ENCODE results near the gene MAP9.
"Not testable (repeated sequence)": the region's sequence is repeated elsewhere in the genome, so short reads cannot be mapped to it uniquely, and the experiment has no call there.

The MAP9 gene

GRCh38 chr4:155376387-155377268 is at the start of gene MAP9:
MAP9 (minus strand) TSS chr4:155376965; CDS start chr4:155375850, 1,115 bp downstream.
- H3K4me3 Mint-ChIP-seq = peak within 1 kb of the TSS; percentile 83
- H3K36me3 Mint-ChIP-seq (ENCODE audit: low read depth) = no peaks in the 10 kb centered on the region
- peaks cover 13% of the 10 kb centered on the region for H3K4me1 Mint-ChIP-seq (ENCODE audit: low read depth)
- peaks cover 7% of the 10 kb centered on the region for H3K27me3 Mint-ChIP-seq (ENCODE audit: low read depth)
- H3K27ac Mint-ChIP-seq = peak within 1 kb of the TSS; percentile 81
- no peaks in the 10 kb centered on the region for H3K9me3 Mint-ChIP-seq

GRCh38 chr4:155424778-155425177 is 48.0 kb upstream of the MAP9 start:
- not testable (repeated sequence) for H3K4me3 Mint-ChIP-seq; H3K36me3 Mint-ChIP-seq (ENCODE audit: low read depth); H3K9me3 Mint-ChIP-seq; H3K4me1 Mint-ChIP-seq (ENCODE audit: low read depth); H3K27me3 Mint-ChIP-seq (ENCODE audit: low read depth); H3K27ac Mint-ChIP-seq

- no peaks in the 10 kb centered on the region for H3K36me3 Mint-ChIP-seq (ENCODE audit: low read depth)
- no peaks in the 10 kb centered on the region for H3K27me3 Mint-ChIP-seq (ENCODE audit: low read depth)
- no peak overlapping the region for H3K4me3 Mint-ChIP-seq
- H3K27ac Mint-ChIP-seq = no peak overlapping the region
- H3K9me3 Mint-ChIP-seq = no peaks in the 10 kb centered on the region
- H3K4me1 Mint-ChIP-seq (ENCODE audit: low read depth) = no peaks in the 10 kb centered on the region
Measured at GRCh38 chr4:155423671-155424070, 46.9 kb upstream of the MAP9 start.

GRCh38 chr4:155419266-155419665 is 42.5 kb upstream of the MAP9 start:
- H3K4me1 Mint-ChIP-seq (ENCODE audit: low read depth) = no peaks in the 10 kb centered on the region
- no peaks in the 10 kb centered on the region for H3K27me3 Mint-ChIP-seq (ENCODE audit: low read depth)
- no peaks in the 10 kb centered on the region for H3K9me3 Mint-ChIP-seq
- H3K36me3 Mint-ChIP-seq (ENCODE audit: low read depth) = no peaks in the 10 kb centered on the region
- H3K4me3 Mint-ChIP-seq = no peak overlapping the region
- no peak overlapping the region for H3K27ac Mint-ChIP-seq

- Mint-ChIP-seq H3K36me3 (ENCODE audit: low read depth) (no peaks in the 10 kb centered on the region), H3K27me3 (ENCODE audit: low read depth) (no peaks in the 10 kb centered on the region), H3K4me1 (ENCODE audit: low read depth) (no peaks in the 10 kb centered on the region), H3K4me3 (no peak overlapping the region), H3K27ac (no peak overlapping the region), H3K9me3 (no peaks in the 10 kb centered on the region)
Measured at GRCh38 chr4:155415662-155416061, 38.9 kb upstream of the MAP9 start.

DNA sequence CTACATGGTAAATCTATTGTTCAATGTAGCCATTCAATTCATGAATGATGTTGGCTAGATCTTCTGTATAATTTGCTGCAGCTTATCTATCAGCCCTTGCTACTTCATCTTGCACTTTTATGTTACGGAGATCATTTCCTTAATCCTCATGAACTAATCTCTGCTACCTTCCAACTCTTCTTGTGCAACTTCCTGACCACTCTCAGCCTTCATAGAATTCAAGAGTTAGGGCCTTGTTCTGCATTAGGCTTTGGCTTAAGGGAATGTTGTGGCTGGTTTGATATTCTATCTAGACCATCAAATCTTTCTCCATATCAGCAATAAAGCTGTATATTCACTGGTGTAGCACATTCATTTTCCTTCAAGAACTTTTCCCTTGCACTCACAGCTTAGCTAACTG is 36.7 kb upstream of the MAP9 start:
- no peak overlapping the region for H3K4me3 Mint-ChIP-seq
- no peak overlapping the region for H3K27ac Mint-ChIP-seq
- H3K27me3 Mint-ChIP-seq (ENCODE audit: low read depth) = peaks cover 4% of the 10 kb centered on the region
- H3K9me3 Mint-ChIP-seq = no peaks in the 10 kb centered on the region
- no peaks in the 10 kb centered on the region for H3K36me3 Mint-ChIP-seq (ENCODE audit: low read depth)
- H3K4me1 Mint-ChIP-seq (ENCODE audit: low read depth) = no peaks in the 10 kb centered on the region

DNA sequence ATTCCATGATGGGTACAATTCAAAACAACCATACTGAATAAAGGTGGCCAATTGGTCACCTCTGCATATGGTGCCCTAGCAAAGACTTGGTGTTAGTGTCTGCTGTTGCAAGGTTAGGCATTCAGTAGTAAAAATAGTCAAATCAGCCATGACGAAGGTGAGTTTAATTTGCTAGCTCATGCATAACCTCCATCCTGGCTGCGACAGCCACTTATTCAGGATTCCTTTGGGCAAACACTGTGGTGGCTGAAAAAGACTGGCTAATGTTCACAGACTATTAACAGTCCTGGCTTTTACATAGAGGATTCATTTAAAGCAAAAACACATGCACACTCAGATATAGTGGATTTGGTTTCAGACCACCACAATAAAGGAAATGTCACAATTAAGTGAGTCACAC is 34.8 kb upstream of the MAP9 start:
- no peak overlapping the region for H3K4me3 Mint-ChIP-seq
- H3K27me3 Mint-ChIP-seq (ENCODE audit: low read depth) = peaks cover 4% of the 10 kb centered on the region
- H3K36me3 Mint-ChIP-seq (ENCODE audit: low read depth) = no peaks in the 10 kb centered on the region
- no peaks in the 10 kb centered on the region for H3K9me3 Mint-ChIP-seq
- no peaks in the 10 kb centered on the region for H3K4me1 Mint-ChIP-seq (ENCODE audit: low read depth)
- no peak overlapping the region for H3K27ac Mint-ChIP-seq

DNA sequence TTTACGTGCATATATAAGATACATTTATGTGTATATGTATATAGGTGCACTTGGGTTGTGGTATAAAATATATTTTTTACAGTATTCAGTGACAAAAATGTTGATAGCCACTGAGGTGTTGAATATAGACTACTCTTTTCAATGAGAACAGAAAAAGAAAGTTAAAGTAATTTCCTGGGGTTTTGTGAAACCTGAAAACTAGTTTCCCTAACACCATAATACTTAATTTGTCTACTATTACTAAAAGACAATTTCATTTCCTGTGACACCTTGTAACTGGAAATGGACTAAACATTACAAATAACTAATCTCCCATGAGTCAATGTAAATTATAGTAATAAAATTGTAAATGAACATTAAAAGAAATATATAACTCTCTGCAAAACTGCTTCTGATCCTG is 32.0 kb upstream of the MAP9 start:
- H3K27ac Mint-ChIP-seq = no peak overlapping the region
- no peaks in the 10 kb centered on the region for H3K4me1 Mint-ChIP-seq (ENCODE audit: low read depth)
- H3K36me3 Mint-ChIP-seq (ENCODE audit: low read depth) = no peaks in the 10 kb centered on the region
- H3K9me3 Mint-ChIP-seq = no peaks in the 10 kb centered on the region
- peaks cover 6% of the 10 kb centered on the region for H3K27me3 Mint-ChIP-seq (ENCODE audit: low read depth)
- no peak overlapping the region for H3K4me3 Mint-ChIP-seq

- no peak overlapping the region for H3K4me3 Mint-ChIP-seq
- H3K27me3 Mint-ChIP-seq (ENCODE audit: low read depth) = peaks cover 8% of the 10 kb centered on the region
- no peaks in the 10 kb centered on the region for H3K4me1 Mint-ChIP-seq (ENCODE audit: low read depth)
- H3K36me3 Mint-ChIP-seq (ENCODE audit: low read depth) = no peaks in the 10 kb centered on the region
- H3K9me3 Mint-ChIP-seq = no peaks in the 10 kb centered on the region
- H3K27ac Mint-ChIP-seq = no peak overlapping the region
Measured at GRCh38 chr4:155407480-155407879, 30.7 kb upstream of the MAP9 start.

GRCh38 chr4:155405059-155405458 is 28.3 kb upstream of the MAP9 start:
- Mint-ChIP-seq H3K27me3 (ENCODE audit: low read depth) (peaks cover 13% of the 10 kb centered on the region), H3K9me3 (no peaks in the 10 kb centered on the region), H3K4me3 (no peak overlapping the region), H3K27ac (no peak overlapping the region), H3K36me3 (ENCODE audit: low read depth) (no peaks in the 10 kb centered on the region), H3K4me1 (ENCODE audit: low read depth) (no peaks in the 10 kb centered on the region)

DNA sequence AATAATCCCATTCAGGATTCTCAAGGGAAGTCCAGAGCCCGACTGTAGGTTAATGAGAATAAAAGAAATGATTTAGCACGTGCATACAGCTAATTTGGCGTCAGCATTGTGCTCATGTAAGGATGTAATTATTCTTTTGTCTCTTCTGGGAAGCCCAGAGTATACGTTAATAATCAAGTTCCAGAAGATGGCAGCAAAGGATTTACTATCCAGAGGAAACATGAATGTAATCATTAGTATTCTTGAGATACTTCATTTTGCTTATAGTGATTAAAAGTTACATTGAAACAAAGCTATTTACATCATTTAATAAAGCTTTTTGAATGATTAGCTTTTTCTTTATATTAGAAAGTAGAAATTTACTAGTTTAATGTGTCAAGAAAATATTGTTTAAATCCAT is 27.1 kb upstream of the MAP9 start:
- H3K27me3 Mint-ChIP-seq (ENCODE audit: low read depth) = peaks cover 9% of the 10 kb centered on the region
- H3K36me3 Mint-ChIP-seq (ENCODE audit: low read depth) = no peaks in the 10 kb centered on the region
- no peak overlapping the region for H3K4me3 Mint-ChIP-seq
- no peak overlapping the region for H3K27ac Mint-ChIP-seq
- H3K9me3 Mint-ChIP-seq = no peaks in the 10 kb centered on the region
- H3K4me1 Mint-ChIP-seq (ENCODE audit: low read depth) = no peaks in the 10 kb centered on the region

DNA sequence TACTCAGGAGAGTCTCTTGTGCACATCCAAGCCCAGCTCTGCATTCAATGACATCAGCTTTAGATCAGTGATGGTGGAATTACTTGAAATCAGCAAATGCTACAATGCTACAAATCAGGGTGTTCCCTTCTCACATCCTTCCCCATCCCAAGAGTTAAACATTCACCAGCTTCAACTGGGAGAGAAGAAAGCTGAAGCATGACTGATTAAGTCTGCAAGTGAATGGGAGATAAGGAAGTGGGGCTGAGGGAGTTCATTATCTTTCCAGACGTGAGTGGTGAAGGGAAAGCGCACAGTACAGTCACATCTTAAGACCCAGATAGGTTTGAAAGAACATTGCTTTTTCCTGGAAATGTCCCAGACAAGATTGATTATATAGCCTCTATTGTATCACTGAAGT is 26.2 kb upstream of the MAP9 start:
- no peak overlapping the region for H3K27ac Mint-ChIP-seq
- H3K4me3 Mint-ChIP-seq = no peak overlapping the region
- no peaks in the 10 kb centered on the region for H3K36me3 Mint-ChIP-seq (ENCODE audit: low read depth)
- H3K27me3 Mint-ChIP-seq (ENCODE audit: low read depth) = peaks cover 9% of the 10 kb centered on the region
- H3K4me1 Mint-ChIP-seq (ENCODE audit: low read depth) = no peaks in the 10 kb centered on the region
- no peaks in the 10 kb centered on the region for H3K9me3 Mint-ChIP-seq

GRCh38 chr4:155400893-155401292 is 24.1 kb upstream of the MAP9 start:
- no peak overlapping the region for H3K27ac Mint-ChIP-seq
- H3K4me1 Mint-ChIP-seq (ENCODE audit: low read depth) = no peaks in the 10 kb centered on the region
- H3K36me3 Mint-ChIP-seq (ENCODE audit: low read depth) = no peaks in the 10 kb centered on the region
- peaks cover 9% of the 10 kb centered on the region for H3K27me3 Mint-ChIP-seq (ENCODE audit: low read depth)
- no peak overlapping the region for H3K4me3 Mint-ChIP-seq
- no peaks in the 10 kb centered on the region for H3K9me3 Mint-ChIP-seq

DNA sequence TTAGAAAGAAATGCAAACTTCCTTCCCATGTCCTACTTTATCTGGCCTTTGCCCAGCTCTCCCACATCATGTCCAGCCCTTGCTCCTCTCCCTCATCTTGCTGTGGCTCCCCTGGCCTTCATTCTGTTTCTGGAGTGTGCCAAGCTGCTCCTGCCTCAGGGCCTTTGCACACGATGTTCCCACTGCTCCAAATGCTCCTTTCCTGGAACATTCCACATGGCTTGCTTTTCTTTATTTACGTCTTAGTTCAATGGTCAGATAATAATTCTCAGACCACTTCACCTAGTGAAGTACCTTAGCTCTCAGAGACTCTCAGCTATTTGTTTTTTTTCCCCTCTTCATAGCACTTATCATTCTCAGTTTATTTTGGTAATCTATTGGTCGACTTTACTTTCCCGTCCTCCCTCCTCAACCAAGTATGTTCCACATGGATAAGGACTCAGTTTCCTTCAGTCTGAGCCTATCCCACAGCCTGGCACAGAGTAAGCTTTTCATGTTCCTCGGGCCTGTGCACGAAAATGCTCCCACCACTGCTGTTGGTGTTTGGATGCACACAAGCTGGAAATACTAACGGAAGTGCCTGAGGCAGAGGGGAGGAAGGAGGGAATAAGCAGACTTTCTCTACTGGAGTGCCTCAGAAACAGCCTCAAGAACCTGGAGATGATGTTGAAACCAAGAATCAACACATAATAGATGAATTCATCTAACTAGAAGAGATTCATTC is 23.4 kb upstream of the MAP9 start:
- H3K4me1 Mint-ChIP-seq (ENCODE audit: low read depth) = no peaks in the 10 kb centered on the region
- no peak overlapping the region for H3K27ac Mint-ChIP-seq
- no peaks in the 10 kb centered on the region for H3K36me3 Mint-ChIP-seq (ENCODE audit: low read depth)
- H3K9me3 Mint-ChIP-seq = no peaks in the 10 kb centered on the region
- H3K27me3 Mint-ChIP-seq (ENCODE audit: low read depth) = peaks cover 7% of the 10 kb centered on the region
- no peak overlapping the region for H3K4me3 Mint-ChIP-seq

GRCh38 chr4:155392481-155393184 is 15.9 kb upstream of the MAP9 start:
- Mint-ChIP-seq H3K9me3 (no peaks in the 10 kb centered on the region), H3K4me3 (no peak overlapping the region), H3K27me3 (ENCODE audit: low read depth) (no peaks in the 10 kb centered on the region), H3K36me3 (ENCODE audit: low read depth) (no peaks in the 10 kb centered on the region), H3K4me1 (ENCODE audit: low read depth) (no peaks in the 10 kb centered on the region), H3K27ac (no peak overlapping the region)
